Measurements from ENCODE around the gene TOP3B. TPM values are rescaled to one million over a fixed set of nuclear protein-coding genes. Genes with fewer than 3 reads are reported as not detected.

TOP3B gene
- total and polyA plus RNA-seq, 4 donors, result 11.9 to 34.2 (median 23.0) TPM

GRCh38 chr22:21948824-21949568 lies 33.6 kb downstream of the TOP3B start:
- peak overlapping the region; percentile 36 to 87 for H3K27ac ChIP-seq (ENCODE audit: low read depth in 1 of 2, low read length in 1 of 2)
- 59 to 68% methylated on average over 7 of the region's 7 CpGs for WGBS, 2 donors

GRCh38 chr22:21948390-21948789 lies 34.2 kb downstream of the TOP3B start:
- ATAC-seq (ENCODE audit: insufficient read depth, low FRiP score) (no peak), DNase-seq (no peak)
- no peaks in the 10 kb centered on the region for H3K9me3 ChIP-seq (ENCODE audit: control insufficient read depth in 4 of 4, insufficient read depth in 3 of 4, low read length in 3 of 4)
- H3K9ac ChIP-seq (ENCODE audit: insufficient read depth in 1 of 2, low read length in 2 of 2), result no peak overlapping the region
- H3K27me3 ChIP-seq (ENCODE audit: control insufficient read depth in 3 of 3, insufficient read depth in 3 of 3, low read length in 2 of 3), result no peaks in the 10 kb centered on the region
- WGBS, 2 donors, result 70 to 82% methylated on average over 8 of the region's 8 CpGs
- peaks cover 0 to 33% (median 13%) of the 10 kb centered on the region in 5 donors for H3K4me1 ChIP-seq (ENCODE audit: control insufficient read depth in 5 of 5, insufficient read depth in 5 of 5, low read length in 5 of 5)
- H3K27ac ChIP-seq (ENCODE audit: low read depth in 1 of 2, low read length in 1 of 2), result peak overlapping the region in 1 of 2 donors; percentile 87
- no peak for TF ChIP-seq CTCF (IDR thresholded peaks at IDR 0.05; ENCODE audit: control extremely low read depth, extremely low read depth)
- H3K36me3 ChIP-seq (ENCODE audit: control insufficient read depth in 4 of 4, insufficient read depth in 4 of 4, low read length in 4 of 4), result peaks cover 0 to 16% (median 7%) of the 10 kb centered on the region in 4 donors
- H3K4me3 ChIP-seq, result no peak overlapping the region

More at GRCh38 chr22:21948824-21949568, 33.6 kb downstream of the TOP3B start:
- no peaks in the 10 kb centered on the region for H3K27me3 ChIP-seq (ENCODE audit: control insufficient read depth in 3 of 3, insufficient read depth in 3 of 3, low read length in 2 of 3)
- H3K36me3 ChIP-seq (ENCODE audit: control insufficient read depth in 4 of 4, insufficient read depth in 4 of 4, low read length in 4 of 4), result peaks cover 0 to 16% (median 7%) of the 10 kb centered on the region in 4 donors
- H3K9me3 ChIP-seq (ENCODE audit: control insufficient read depth in 4 of 4, insufficient read depth in 3 of 4, low read length in 3 of 4), result no peaks in the 10 kb centered on the region
- peaks cover 0 to 27% (median 11%) of the 10 kb centered on the region in 5 donors for H3K4me1 ChIP-seq (ENCODE audit: control insufficient read depth in 5 of 5, insufficient read depth in 5 of 5, low read length in 5 of 5)
- no peak for TF ChIP-seq CTCF (IDR thresholded peaks at IDR 0.05; ENCODE audit: control extremely low read depth, extremely low read depth)
- peak in 1 of 3 donors; percentile 21 for DNase-seq
- H3K4me3 ChIP-seq, result no peak overlapping the region
- no peak overlapping the region for H3K9ac ChIP-seq (ENCODE audit: insufficient read depth in 1 of 2, low read length in 2 of 2)
- no peak for ATAC-seq (ENCODE audit: insufficient read depth, low FRiP score)

- Histone ChIP-seq H3K27me3 (ENCODE audit: control insufficient read depth in 3 of 3, insufficient read depth in 3 of 3, low read length in 2 of 3) (no peaks in the 10 kb centered on the region), H3K9ac (ENCODE audit: insufficient read depth in 1 of 2, low read length in 2 of 2) (peak overlapping the region in 1 of 2 donors; percentile 50), H3K4me3 (no peak overlapping the region), H3K4me1 (ENCODE audit: control insufficient read depth in 5 of 5, insufficient read depth in 5 of 5, low read length in 5 of 5) (peaks cover 0 to 34% (median 19%) of the 10 kb centered on the region in 5 donors), H3K9me3 (ENCODE audit: control insufficient read depth in 4 of 4, insufficient read depth in 3 of 4, low read length in 3 of 4) (no peaks in the 10 kb centered on the region), H3K27ac (ENCODE audit: low read depth in 1 of 2, low read length in 1 of 2) (peak overlapping the region; percentile 2 to 90), H3K36me3 (ENCODE audit: control insufficient read depth in 4 of 4, insufficient read depth in 4 of 4, low read length in 4 of 4) (peaks cover 0 to 16% (median 7%) of the 10 kb centered on the region in 4 donors)
- DNase-seq (peak in 2 of 3 donors; percentile 49 to 58), ATAC-seq (ENCODE audit: insufficient read depth, low FRiP score) (no peak)
- peak; percentile 9 for TF ChIP-seq CTCF (IDR thresholded peaks at IDR 0.05; ENCODE audit: control extremely low read depth, extremely low read depth)
- WGBS, 2 donors, result 52 to 69% methylated on average over 16 of the region's 16 CpGs
Observed at GRCh38 chr22:21947040-21948014, 35.3 kb downstream of the TOP3B start.

Measured in lung (tissue), 12 donors.